H9 (cell line): ENCODE measurements around the gene DOCK10. TPM values are rescaled to one million over a fixed set of nuclear protein-coding genes. Genes with fewer than 3 reads are reported as not detected.

Experiments used
- DNase-seq: peaks from one replicate; pipeline ENCODE4 v3.0.0-alpha.2; 2017
- H2AFZ ChIP-seq: one replicate; pipeline ENCODE4 v1.6.1; 2013; ENCODE audit warnings: mild to moderate bottlenecking, low read length, control low read depth, moderate library complexity
- H2AK5ac ChIP-seq: 2 replicates; pipeline ENCODE4 v1.6.1; 2013; ENCODE audit warnings: low read length, control low read depth, mixed read lengths; ENCODE audit not compliant: insufficient read length
- H2BK120ac ChIP-seq: one replicate; pipeline ENCODE4 v1.6.1; 2013; ENCODE audit warnings: low read depth, mild to moderate bottlenecking, low read length, control low read depth, inconsistent platforms; ENCODE audit not compliant: poor library complexity, severe bottlenecking
- H2BK12ac ChIP-seq: 2 replicates; pipeline ENCODE4 v1.6.1; 2013; ENCODE audit warnings: low read length, control low read depth, mixed read lengths, low read depth; ENCODE audit not compliant: insufficient read length
- H2BK15ac ChIP-seq: 2 replicates; pipeline ENCODE4 v1.6.1; 2013; ENCODE audit warnings: low read depth, low read length, control low read depth
- H2BK20ac ChIP-seq: one replicate; pipeline ENCODE4 v1.6.1; 2013; ENCODE audit warnings: low read depth, mild to moderate bottlenecking, low read length, control low read depth, inconsistent platforms; ENCODE audit not compliant: poor library complexity, severe bottlenecking
- H2BK5ac ChIP-seq: 2 replicates; pipeline ENCODE4 v1.6.1; 2013; ENCODE audit warnings: low read length, control low read depth, mixed read lengths; ENCODE audit not compliant: insufficient read length
- H3K14ac ChIP-seq: 2 replicates; pipeline ENCODE4 v1.6.1; 2013; ENCODE audit warnings: low read length, control low read depth; ENCODE audit not compliant: insufficient read depth
- H3K18ac ChIP-seq: 2 replicates; pipeline ENCODE4 v1.6.1; 2013; ENCODE audit warnings: low read depth, mild to moderate bottlenecking, mixed read lengths, low read length, control low read depth; ENCODE audit not compliant: insufficient read length
- H3K23ac ChIP-seq: 2 replicates; pipeline ENCODE4 v1.6.1; 2013; ENCODE audit warnings: low read length, control low read depth, mixed read lengths, low read depth; ENCODE audit not compliant: insufficient read length
- H3K23me2 ChIP-seq: 2 replicates; pipeline ENCODE4 v1.6.1; 2013; ENCODE audit warnings: low read depth, mild to moderate bottlenecking, mixed read lengths, low read length, control low read depth; ENCODE audit not compliant: insufficient read length, poor library complexity, severe bottlenecking
- H3K27ac ChIP-seq: 2 replicates; pipeline ENCODE4 v1.5.1; 2013; ENCODE audit warnings: low read length, control low read depth, mixed read lengths, low read depth; ENCODE audit not compliant: insufficient read length
- H3K27me3 ChIP-seq: 2 replicates; pipeline ENCODE4 v1.6.1; 2013; ENCODE audit warnings: low read length, control low read depth, inconsistent platforms; ENCODE audit not compliant: insufficient read depth
- H3K4ac ChIP-seq: 2 replicates; pipeline ENCODE4 v1.6.1; 2013; ENCODE audit warnings: low read depth, mild to moderate bottlenecking, control low read depth, inconsistent platforms, low read length, moderate library complexity
- H3K4me1 ChIP-seq: 2 replicates; pipeline ENCODE4 v1.6.1; 2013; ENCODE audit warnings: low read length, control low read depth, inconsistent platforms; ENCODE audit not compliant: insufficient read depth
- H3K4me2 ChIP-seq: 2 replicates; pipeline ENCODE4 v1.6.1; 2013; ENCODE audit warnings: low read length, control low read depth, mixed read lengths; ENCODE audit not compliant: insufficient read length, insufficient read depth
- H3K56ac ChIP-seq: 2 replicates; pipeline ENCODE4 v1.6.1; 2013; ENCODE audit warnings: low read depth, mild to moderate bottlenecking, mixed read lengths, low read length, control low read depth; ENCODE audit not compliant: insufficient read length
- H3K79me1 ChIP-seq: 2 replicates; pipeline ENCODE4 v1.6.1; 2013; ENCODE audit warnings: low read depth, mild to moderate bottlenecking, moderate library complexity, low read length, control low read depth, inconsistent platforms; ENCODE audit not compliant: insufficient read depth, poor library complexity, severe bottlenecking
- H3K79me2 ChIP-seq: 2 replicates; pipeline ENCODE4 v1.6.1; 2013; ENCODE audit warnings: low read length, control low read depth, inconsistent platforms; ENCODE audit not compliant: insufficient read depth
- H3K9ac ChIP-seq: 2 replicates; pipeline ENCODE4 v1.6.1; 2013; ENCODE audit warnings: low read length, control low read depth, mixed read lengths; ENCODE audit not compliant: insufficient read length; ENCODE audit errors: extremely low read depth
- H3K9me3 ChIP-seq: one replicate; pipeline ENCODE4 v1.6.1; 2013; ENCODE audit warnings: low read depth, low read length, inconsistent platforms; ENCODE audit not compliant: control insufficient read depth
- H3T11ph ChIP-seq: one replicate; pipeline ENCODE4 v1.6.1; 2013; ENCODE audit warnings: mild to moderate bottlenecking, low read length, control low read depth, inconsistent platforms
- H4K20me1 ChIP-seq: one replicate; pipeline ENCODE4 v1.6.1; 2013; ENCODE audit not compliant: control insufficient read depth, insufficient read length, insufficient read depth
- H4K5ac ChIP-seq: 2 replicates; pipeline ENCODE4 v1.6.1; 2013; ENCODE audit warnings: low read depth, mild to moderate bottlenecking, mixed read lengths, low read length, control low read depth; ENCODE audit not compliant: insufficient read length
- H4K8ac ChIP-seq: replicated peaks from 2 replicates; pipeline ENCODE4 v1.6.1; 2013; ENCODE audit warnings: low read length, control low read depth, mixed read lengths, low read depth; ENCODE audit not compliant: insufficient read length
- H4K91ac ChIP-seq: 2 replicates; pipeline ENCODE4 v1.6.1; 2013; ENCODE audit warnings: low read depth, mild to moderate bottlenecking, moderate library complexity, mixed read lengths, low read length, control low read depth; ENCODE audit not compliant: insufficient read length
- H3K27ac Mint-ChIP-seq, 3 experiments: 2 replicates in 2 of 3; 3 replicates in 1 of 3; pipeline ENCODE4 v1.8.0; 2020 to 2021; ENCODE audit warnings: mixed read lengths in 3 of 3, mild to moderate bottlenecking in 1 of 3, moderate library complexity in 1 of 3
- H3K27me3 Mint-ChIP-seq: 2 replicates; pipeline ENCODE4 v1.8.0; 2021; ENCODE audit warnings: low read depth, mild to moderate bottlenecking, moderate library complexity, mixed read lengths
- H3K36me3 Mint-ChIP-seq, 3 experiments: 2 replicates in 2 of 3; 3 replicates in 1 of 3; pipeline ENCODE4 v1.8.0; 2020 to 2021; ENCODE audit warnings: low read depth in 3 of 3, mixed read lengths in 3 of 3; ENCODE audit not compliant: insufficient read depth in 1 of 3
- H3K4me1 Mint-ChIP-seq, 2 experiments: 2 replicates each; pipeline ENCODE4 v1.8.0; 2020; ENCODE audit warnings: mixed read lengths in 2 of 2
- H3K4me3 Mint-ChIP-seq, 2 experiments: 2 replicates in 1 of 2; 3 replicates in 1 of 2; pipeline ENCODE4 v1.8.0; 2020 to 2021; ENCODE audit warnings: mild to moderate bottlenecking in 2 of 2, mixed read lengths in 2 of 2, moderate library complexity in 1 of 2
- H3K9me3 Mint-ChIP-seq, 2 experiments: 2 replicates in 1 of 2; 3 replicates in 1 of 2; pipeline ENCODE4 v1.8.0; 2020; ENCODE audit warnings: mild to moderate bottlenecking in 2 of 2, mixed read lengths in 2 of 2, moderate library complexity in 1 of 2
- CTCF ChIP-seq: fragments of 200-600 bp; sonication (generic); conservative IDR thresholded peaks from 3 replicates; pipeline ENCODE4 v1.8.0; 2021; ENCODE audit warnings: antibody characterized with exemption, mild to moderate bottlenecking
- total RNA-seq: library from RNA; stranded (reverse); gene quantifications from 2 replicates; pipeline ENCODE4 v1.2.1, GENCODE V29; 2021

The DOCK10 gene
- total RNA-seq, 1 experiment from 2014 or later, result 0.79 TPM

DNA sequence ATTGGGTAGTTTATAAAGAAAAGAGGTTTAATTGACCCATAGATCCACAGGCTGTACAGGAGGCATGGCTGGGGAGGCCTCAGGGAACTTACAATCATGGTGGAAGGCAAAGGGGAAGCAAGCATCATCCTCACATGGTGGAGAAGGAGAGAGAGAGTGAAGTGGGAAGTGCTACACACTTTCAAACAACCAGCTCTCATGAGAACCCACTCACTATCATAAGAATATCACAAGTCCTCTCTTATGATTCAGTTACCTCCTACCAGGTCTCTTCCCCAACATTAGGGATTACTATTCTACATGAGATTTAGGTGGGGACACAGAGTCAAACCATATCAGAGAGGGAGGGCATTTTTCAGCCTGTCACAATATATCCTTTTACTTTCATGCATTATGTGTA is 22.7 kb upstream of the DOCK10 start:
- Histone ChIP-seq H4K5ac (no peak overlapping the region), H3K9ac (no peak overlapping the region), H3K79me2 (no peaks in the 10 kb centered on the region), H4K8ac (no peak overlapping the region), H3K4ac (no peak overlapping the region), H2BK20ac (no peak overlapping the region), H3K23ac (no peak overlapping the region), H3K18ac (no peak overlapping the region), H2AK5ac (no peak overlapping the region), H3K9me3 (no peaks in the 10 kb centered on the region), H3K4me2 (no peak overlapping the region), H3K4me1 (no peaks in the 10 kb centered on the region), H3K27me3 (no peaks in the 10 kb centered on the region), H4K20me1 (no peaks in the 10 kb centered on the region), H3K14ac (no peak overlapping the region), H4K91ac (no peak overlapping the region), H3K79me1 (no peaks in the 10 kb centered on the region), H2BK15ac (no peak overlapping the region), H2AFZ (no peak overlapping the region), H3K56ac (no peak overlapping the region), H2BK5ac (no peak overlapping the region), H3T11ph (no peak overlapping the region), H2BK120ac (no peak overlapping the region), H3K27ac (no peak overlapping the region), H2BK12ac (no peak overlapping the region), H3K23me2 (no peaks in the 10 kb centered on the region)
- Mint-ChIP-seq H3K36me3 (peaks cover 18 to 25% (median 19%) of the 10 kb centered on the region in 3 experiments), H3K27me3 (no peaks in the 10 kb centered on the region), H3K4me1 (no peaks in the 10 kb centered on the region), H3K27ac (no peak overlapping the region), H3K4me3 (no peak overlapping the region), H3K9me3 (peaks cover 23 to 24% of the 10 kb centered on the region in 2 experiments)
- no peak for DNase-seq
- no peak for TF ChIP-seq CTCF
